NCI-H748 (cell line): ENCODE results near the gene TP73.

ENCODE experiments used
- DNase-seq: peaks from one replicate; lab custom pipeline; 2025; ENCODE audit not compliant: unreplicated experiment; lab: John Stamatoyannopoulos, UW

TP73 gene

DNA sequence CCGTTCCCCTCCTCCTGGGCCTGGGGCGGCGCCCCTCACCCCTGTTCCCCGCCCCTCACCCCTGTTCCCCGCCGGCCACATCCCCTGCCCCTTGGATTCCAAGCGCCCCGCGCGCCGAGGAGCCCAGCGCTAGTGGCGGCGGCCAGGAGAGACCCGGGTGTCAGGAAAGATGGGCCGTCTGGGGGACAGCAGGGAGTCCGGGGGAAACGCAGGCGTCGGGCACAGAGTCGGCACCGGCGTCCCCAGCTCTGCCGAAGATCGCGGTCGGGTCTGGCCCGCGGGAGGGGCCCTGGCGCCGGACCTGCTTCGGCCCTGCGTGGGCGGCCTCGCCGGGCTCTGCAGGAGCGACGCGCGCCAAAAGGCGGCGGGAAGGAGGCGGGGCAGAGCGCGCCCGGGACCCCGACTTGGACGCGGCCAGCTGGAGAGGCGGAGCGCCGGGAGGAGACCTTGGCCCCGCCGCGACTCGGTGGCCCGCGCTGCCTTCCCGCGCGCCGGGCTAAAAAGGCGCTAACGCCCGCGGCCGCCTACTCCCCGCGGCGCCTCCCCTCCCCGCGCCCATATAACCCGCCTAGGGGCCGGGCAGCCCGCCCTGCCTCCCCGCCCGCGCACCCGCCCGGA lies at the start of gene TP73:
Gene TP73, plus strand, starts transcription at position 587 of the 618 bp plus-strand sequence. CDS start 29,850 bp downstream, outside the sequence.
- DNase-seq, result peak; percentile 66

DNA sequence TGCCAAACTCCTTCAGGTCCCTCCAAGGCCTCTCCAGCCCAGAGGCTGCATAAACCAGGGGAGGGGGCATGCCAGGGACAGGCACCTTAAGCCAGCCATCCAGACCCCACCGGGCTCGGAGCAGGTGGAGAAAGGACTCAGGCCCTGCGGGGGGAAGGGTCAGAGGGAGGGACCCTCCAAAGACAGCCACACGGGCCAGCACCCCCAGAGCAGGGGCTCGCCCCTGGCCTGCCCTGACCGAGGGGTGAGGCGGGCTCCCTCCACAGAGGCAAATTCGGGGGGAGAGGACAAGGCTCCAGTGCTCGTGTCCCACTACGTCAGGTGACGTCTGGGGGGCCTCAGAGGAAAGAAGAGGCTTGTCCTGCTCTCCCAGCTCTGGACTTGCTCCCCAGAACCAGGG lies 49.2 kb upstream of the TP73 start:
- DNase-seq, result no peak

- DNase-seq, result no peak
Measured at GRCh38 chr1:3603571-3604467, 48.5 kb upstream of the TP73 start.

DNA sequence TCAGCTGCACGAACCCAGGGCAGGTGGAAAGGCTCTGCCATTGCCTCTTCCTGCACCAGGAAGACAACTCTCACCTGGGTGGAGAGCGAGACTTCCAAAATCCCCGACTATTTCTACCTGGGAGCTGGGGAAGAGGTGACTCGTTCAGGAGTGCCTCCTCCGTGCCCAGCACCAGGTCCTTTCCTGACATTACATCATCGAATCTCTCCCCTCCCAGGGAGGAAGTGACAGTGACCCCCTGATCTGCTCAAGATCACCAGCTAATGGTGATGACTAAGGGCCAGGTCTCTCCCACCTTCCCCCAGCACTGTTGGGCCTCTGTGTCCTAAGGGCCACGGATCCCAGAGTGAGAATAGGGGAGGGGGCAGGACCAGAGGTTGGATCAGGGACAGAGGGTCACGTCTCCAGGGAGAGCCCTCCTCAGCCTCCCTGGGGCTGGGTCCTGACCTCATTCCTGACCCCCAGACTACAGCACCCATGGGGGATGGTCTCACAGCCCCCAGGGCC lies 47.8 kb upstream of the TP73 start:
- no peak for DNase-seq

DNA sequence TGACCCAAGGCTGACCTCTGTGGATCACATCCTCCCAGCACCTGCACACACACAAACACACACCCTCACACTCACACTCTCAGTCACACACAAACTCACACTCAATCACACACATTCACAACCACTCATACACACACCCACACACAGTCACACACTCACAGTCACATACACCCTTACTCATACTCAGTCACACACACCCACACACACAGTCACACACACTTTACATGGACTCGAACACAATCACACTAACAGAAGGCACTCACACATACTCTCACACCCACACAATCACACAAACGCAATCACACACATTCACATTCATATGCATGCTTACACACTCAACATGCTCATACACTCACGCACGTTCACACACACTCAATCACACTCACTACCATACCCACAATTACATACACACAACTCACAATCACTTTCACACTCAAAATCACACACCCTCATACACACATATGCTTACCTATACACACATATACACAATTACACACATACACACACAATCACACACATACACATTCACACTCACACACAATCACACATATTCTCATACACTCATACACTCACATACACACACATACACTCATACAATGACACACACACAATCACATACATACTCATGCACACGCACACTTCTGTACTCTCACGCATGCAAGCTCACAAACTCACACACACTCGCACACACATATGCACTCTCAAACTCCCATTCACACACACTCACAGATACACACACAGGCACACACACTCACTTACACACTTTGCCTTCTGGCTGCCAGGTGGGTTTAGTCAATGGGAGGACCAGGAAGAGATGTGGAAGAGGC lies 47.1 kb upstream of the TP73 start:
- DNase-seq, result no peak

DNA sequence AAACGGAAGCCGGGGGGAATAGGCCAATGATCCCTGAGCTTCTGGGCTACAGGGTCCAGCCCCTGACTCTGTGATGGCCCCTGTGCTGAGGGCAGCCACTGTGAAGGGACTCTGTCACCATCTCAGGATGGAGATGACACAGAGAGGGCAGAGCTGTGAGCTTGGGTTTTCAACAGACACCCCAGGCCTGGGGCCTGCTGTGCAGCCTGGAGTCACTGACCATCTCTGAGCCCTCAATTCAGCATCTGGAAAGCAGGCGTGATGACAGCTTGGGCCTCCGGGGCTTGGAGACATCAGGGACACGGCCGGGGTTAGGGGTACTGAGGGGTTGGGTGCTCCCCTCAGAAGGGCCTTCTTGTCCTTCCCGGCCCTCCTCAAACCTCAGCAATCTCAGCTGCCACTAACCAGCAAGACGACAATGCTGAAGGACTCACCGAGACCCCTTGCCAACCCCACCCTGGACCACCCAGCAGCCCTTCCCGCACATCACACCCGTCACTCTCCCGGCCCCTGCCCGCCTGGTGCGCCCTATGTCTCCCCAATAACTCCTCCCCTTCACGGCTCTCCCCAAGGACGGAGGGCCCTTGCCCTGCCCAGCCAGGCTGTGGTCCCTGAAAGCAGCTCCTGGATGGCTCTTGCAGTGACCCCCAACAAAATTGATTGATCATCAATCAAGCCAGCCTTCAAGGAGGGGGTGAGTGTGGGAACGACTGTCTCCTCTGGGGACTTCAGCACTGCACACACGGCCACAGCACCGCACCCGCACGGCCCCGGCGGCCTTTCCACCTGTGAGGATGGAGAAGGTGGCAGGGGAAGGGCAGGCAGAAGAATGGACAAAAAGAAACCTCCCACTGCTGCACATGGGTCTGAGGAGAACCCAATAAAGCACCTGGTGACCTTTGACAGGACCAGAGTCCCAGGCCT lies 45.3 kb upstream of the TP73 start:
- DNase-seq, result no peak

GRCh38 chr1:3607703-3608065 lies 44.6 kb upstream of the TP73 start:
- DNase-seq, result no peak

GRCh38 chr1:3608154-3608553 lies 44.2 kb upstream of the TP73 start:
- no peak for DNase-seq

DNA sequence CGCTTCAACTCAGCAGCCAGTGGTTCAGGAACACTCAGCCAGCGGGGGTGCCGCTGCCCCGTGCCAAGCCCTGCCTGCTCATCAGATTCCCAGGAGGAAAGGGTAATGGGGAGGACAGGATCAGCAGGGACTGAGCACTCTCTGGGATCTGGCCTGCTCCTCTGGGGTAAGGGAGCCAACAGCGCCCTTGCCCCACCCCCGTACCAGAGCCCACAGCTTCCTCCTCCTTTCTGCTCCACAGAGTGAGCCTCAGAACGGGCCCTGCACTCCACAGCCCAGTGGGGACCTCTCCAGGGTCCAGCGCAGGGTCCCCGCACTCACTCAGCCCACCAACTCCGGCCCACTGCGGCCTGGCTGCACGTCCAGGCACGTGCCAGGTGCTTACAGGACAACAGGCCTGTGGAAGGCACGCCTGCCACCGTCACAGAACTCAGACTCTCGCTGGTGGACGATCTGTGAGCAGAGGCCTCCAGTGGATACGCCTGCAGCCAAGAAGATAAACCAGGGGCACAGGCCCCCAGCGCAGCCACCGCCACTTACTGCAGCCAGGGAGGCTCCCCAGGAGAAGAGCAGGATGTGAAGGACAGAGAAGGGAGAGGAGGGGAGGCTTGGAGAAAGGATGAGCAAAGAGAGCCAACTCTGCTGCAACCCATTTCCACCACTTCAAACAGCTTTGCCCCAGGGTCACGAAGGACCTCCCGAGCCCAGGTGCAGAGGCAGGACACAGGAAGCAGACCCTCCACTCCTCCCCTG lies 43.1 kb upstream of the TP73 start:
- no peak for DNase-seq

DNA sequence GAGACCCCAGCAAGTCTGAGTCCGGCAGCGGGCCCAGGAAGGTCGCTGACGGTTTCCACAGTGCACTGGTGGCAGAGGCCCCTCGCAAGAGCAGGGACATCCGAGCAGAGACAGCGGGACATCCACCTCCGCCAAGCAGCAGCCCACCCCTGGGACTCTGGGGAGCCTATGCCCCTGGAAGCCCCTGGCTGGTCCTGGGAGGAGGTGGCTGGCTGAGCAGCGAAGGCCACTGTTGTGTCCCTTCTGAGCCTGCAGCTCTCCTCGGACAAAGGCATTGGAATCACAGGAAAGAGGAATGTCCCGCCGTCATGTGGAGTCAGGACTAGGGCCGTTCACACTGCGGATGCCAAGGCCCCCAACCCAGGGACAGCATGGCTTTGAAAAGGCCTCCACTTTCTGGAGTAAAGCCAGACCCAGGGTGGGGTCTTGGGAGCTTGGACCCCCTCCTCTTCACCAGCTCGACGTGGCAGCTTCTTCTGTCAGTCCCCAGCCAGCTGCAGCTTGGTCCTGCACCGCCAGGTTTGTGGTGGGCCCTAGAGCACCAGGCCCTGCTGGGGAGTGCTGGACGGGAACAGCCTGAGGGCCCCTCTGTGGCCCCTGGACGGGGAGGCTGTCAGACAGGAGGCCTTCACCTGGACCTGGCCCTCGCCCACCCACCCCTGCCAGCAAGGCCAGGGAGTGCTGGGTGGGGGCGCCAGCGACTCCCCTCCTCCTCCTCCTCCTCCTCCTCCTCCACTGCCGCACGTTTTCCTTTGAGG lies 42.4 kb upstream of the TP73 start:
- no peak for DNase-seq

DNA sequence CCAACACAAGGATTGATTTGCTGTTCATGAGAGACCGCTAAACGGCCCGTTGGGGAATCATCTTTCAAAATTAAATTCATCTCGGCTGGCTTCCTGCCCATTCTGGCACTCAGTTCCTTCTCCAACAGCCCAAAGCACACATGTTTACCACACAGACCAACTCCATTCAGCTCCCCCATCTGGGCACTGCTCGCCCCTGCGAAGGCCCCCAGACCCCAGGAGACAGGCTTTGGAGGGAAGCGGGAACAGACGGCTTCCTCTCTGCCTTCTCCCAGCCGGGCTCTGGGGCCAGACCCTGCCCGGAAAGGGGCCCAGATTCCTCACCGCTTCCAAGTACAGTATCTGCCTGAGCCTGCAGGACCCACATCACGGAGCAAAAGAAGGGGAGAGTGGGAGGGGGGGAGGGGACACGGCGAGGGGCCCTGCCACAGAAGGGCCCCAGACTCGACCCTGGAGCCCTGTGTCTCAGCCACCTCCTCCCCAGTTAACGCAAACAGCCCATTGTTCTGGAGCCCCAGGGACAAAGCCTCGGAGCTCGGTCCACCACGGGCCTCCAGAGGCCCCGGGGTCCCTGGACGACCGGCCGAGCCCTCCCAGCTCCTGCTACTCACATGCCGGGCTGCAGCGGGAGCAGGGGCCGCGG lies 41.7 kb upstream of the TP73 start:
- DNase-seq, result peak; percentile 31

DNA sequence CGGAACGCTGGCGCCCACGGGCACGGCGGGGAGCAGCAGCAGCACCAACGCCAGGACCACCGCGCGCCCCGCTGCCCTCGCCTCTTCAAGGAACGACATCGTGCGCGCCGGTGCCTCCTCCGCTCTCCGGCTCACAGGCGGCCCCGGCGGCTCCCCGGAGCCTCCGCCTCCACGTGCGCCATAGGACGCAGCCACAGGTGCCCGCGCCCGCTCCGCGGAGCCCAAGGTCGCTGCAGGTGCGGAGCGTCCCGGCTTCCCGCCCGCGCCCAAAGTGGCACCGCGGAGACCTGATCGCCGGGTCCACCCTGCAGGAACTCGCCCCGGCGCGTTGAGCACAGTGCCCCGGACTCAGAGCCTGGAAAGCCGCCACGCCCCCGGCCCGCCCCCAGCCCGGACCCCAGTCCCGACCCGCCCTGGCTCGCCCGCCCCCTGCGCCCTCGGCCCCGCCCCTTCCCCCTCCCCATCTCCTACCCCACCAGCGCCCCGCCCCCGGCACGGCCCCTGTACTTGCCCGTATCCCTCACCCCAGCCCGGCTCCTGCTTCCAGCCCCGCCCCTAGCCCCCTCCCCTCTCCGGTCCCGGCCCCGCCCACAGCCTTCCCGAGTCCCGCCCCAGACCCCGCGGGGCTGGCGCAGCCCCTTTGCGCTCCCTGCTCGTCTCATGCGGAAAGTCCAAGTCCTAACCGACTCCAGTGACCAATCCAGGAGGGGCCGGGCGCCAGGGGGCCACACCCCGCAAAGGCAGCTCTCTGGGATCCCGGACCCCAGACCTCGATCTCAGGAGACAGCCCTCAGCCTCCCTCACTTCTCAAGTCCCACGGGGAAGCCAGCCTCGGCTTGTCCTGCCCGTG lies 40.9 kb upstream of the TP73 start, which contains the start of gene MEGF6:
Gene MEGF6, minus strand, starts transcription at position 339 of the 850 bp plus-strand sequence. Its CDS starts 240 bp downstream, at position 99.
- peak; percentile 81 for DNase-seq

- no peak for DNase-seq
Measured at GRCh38 chr1:3612123-3612522, 40.2 kb upstream of the TP73 start.

GRCh38 chr1:3614755-3615742 lies 37.3 kb upstream of the TP73 start:
- no peak for DNase-seq

DNA sequence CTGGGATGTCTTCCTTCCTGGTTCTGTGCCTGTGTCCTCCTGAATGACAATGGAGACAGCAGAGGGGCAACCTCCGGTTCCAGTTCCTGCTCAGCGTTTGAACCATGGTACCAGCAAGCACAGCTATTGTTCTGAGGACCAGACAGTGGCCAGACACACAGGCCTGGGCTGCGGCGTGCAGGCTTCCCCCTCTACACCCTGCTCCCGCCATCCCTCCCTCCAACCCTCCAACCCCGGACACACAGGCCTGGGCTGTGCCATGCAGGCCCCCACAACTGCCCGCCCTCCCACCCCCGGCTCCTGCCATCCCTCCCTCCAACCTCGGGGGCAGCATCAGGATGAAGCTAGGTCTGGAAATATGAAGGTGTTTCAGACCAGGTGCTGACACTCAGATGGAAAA lies 35.5 kb upstream of the TP73 start:
- no peak for DNase-seq

GRCh38 chr1:3617806-3618345 lies 34.4 kb upstream of the TP73 start:
- DNase-seq, result no peak
